GM12872 (cell line): Measurements from ENCODE around the gene CNGA3.

Experiments used
- CTCF ChIP-seq: IDR thresholded peaks from 3 replicates; pipeline ENCODE4 v1.5.1; 2011; ENCODE audit warnings: low read depth, mild to moderate bottlenecking, low read length, moderate library complexity; ENCODE audit not compliant: insufficient read depth

Gene CNGA3

GRCh38 chr2:98314251-98314650 is 32.0 kb upstream of the CNGA3 start:
- TF ChIP-seq CTCF = no peak

GRCh38 chr2:98315957-98316356 is 30.3 kb upstream of the CNGA3 start:
- no peak for TF ChIP-seq CTCF

GRCh38 chr2:98317214-98317613 is 29.0 kb upstream of the CNGA3 start:
- no peak for TF ChIP-seq CTCF

- no peak for TF ChIP-seq CTCF
Observed at GRCh38 chr2:98324181-98324580, 22.1 kb upstream of the CNGA3 start.

GRCh38 chr2:98327776-98328175 is 18.5 kb upstream of the CNGA3 start:
- TF ChIP-seq CTCF = no peak

GRCh38 chr2:98329549-98329948 is 16.7 kb upstream of the CNGA3 start:
- no peak for TF ChIP-seq CTCF

GRCh38 chr2:98332989-98333388 is 13.3 kb upstream of the CNGA3 start:
- no peak for TF ChIP-seq CTCF

- TF ChIP-seq CTCF = no peak
Observed at GRCh38 chr2:98333922-98334321, 12.3 kb upstream of the CNGA3 start.
